ENCODE results near the gene GPR107. TPM values are rescaled to one million over a fixed set of nuclear protein-coding genes. Genes with fewer than 3 reads are reported as not detected.

Gene GPR107
- total and polyA plus RNA-seq, 2 of the 8 experiments (the other 6 are each of a cell fraction or from before 2014, with no cell fraction given) = 19.3 to 30.7 TPM

GRCh38 chr9:130023144-130023787 is 30.4 kb upstream of the GPR107 start (continued):
- no peak for TF ChIP-seq ATF2 (IDR thresholded peaks at IDR 0.05; ENCODE audit: low read length)
- TF ChIP-seq TEAD4 (IDR thresholded peaks at IDR 0.05; ENCODE audit: low read depth, low read length) = no peak
- no peak for TF ChIP-seq SUZ12 (IDR thresholded peaks at IDR 0.05; ENCODE audit: low read length)
- TF ChIP-seq KDM5A (IDR thresholded peaks at IDR 0.05; ENCODE audit: low read length) = no peak
- no peak for TF ChIP-seq ATF3 (IDR thresholded peaks at IDR 0.05; ENCODE audit: insufficient read depth, low read depth, low read length)
- TF ChIP-seq KDM4A (IDR thresholded peaks at IDR 0.05; ENCODE audit: low read depth, low read length, severe bottlenecking) = no peak
- no peak for TF ChIP-seq HDAC6 (IDR thresholded peaks at IDR 0.05; ENCODE audit: low read depth, low read length)
- no peak for TF ChIP-seq BRCA1 (IDR thresholded peaks at IDR 0.05; ENCODE audit: low read depth, low read length)
- TF ChIP-seq CREB1 (IDR thresholded peaks at IDR 0.05) = no peak
- no peak for TF ChIP-seq ASH2L (IDR thresholded peaks at IDR 0.05; ENCODE audit: low read length)
